Brain pericyte (primary cell): ENCODE results near the gene PYROXD2.

ENCODE experiments used
- DNase-seq: peaks from one replicate; pipeline ENCODE4 v3.0.0-alpha.2; 2012; ENCODE audit warnings: low read depth, low spot score

The PYROXD2 gene

DNA sequence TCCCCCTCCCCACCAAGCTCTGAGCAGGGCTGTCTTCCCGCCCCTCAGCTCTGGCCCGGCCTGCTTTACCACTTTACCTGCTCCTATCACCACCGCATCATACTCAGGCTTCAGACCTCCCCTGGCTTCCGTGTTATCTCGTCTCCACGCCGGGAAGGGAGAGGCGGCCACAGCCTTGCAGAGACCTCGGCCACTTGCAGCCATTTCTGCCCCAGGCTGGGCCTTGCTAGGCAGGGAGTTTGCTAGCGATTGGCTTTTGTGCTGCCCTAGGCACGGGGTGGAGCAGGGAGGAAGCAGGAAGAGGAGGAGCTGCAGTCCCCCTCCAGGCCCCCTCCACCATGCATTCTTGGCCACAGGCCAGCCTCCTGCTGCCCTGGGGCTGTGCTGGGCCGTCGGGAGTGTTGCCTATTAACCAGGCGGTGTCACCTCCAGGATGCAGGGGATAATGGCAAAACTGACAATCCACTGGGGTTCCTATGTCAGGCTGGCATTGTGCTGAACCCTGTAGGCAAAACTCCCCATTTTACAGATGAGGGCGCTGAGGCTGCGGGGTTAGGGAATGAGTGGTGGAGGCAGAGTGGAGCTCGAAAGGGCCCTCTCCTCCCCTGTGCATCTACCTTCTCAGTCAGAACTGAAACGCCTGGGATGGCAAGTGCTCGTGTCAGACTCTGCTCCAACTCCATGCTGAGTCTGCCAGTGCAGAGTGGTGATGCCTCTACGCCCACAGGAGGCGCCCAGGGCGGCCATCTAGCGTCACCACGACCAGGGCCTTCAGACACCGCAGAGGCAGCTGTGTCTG is at the start of gene PYROXD2:
PYROXD2 (minus strand) TSS at position 251 of the 799 bp plus-strand sequence; CDS start at position 204, 47 bp downstream.
- DNase-seq = peak; percentile 48

- no peak for DNase-seq
Observed at GRCh38 chr10:98463976-98464754, 49.2 kb upstream of the PYROXD2 start.

DNA sequence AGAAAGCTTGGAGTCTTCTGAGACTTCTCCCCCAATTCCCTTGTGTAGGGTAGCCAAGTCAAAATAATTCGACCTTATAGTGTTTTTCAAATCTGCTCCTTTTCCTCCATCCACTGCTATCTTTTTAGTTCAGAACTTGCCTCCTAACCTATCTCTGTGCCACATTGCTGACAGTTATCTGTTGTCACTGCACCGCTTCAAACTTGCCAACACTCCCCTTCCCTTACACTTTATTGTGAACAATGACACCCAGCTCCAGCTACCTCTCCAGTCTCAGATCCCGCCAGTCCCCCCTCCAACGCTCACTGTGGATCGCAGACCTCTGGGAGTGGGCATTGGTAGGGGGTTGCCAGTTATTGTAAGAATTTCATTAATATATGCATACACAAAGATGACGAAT is 48.0 kb upstream of the PYROXD2 start:
- DNase-seq = no peak

GRCh38 chr10:98461500-98461842 is 46.5 kb upstream of the PYROXD2 start:
- DNase-seq = no peak

- DNase-seq = peak; percentile 51
Observed at GRCh38 chr10:98460837-98461499, 46.0 kb upstream of the PYROXD2 start.

DNA sequence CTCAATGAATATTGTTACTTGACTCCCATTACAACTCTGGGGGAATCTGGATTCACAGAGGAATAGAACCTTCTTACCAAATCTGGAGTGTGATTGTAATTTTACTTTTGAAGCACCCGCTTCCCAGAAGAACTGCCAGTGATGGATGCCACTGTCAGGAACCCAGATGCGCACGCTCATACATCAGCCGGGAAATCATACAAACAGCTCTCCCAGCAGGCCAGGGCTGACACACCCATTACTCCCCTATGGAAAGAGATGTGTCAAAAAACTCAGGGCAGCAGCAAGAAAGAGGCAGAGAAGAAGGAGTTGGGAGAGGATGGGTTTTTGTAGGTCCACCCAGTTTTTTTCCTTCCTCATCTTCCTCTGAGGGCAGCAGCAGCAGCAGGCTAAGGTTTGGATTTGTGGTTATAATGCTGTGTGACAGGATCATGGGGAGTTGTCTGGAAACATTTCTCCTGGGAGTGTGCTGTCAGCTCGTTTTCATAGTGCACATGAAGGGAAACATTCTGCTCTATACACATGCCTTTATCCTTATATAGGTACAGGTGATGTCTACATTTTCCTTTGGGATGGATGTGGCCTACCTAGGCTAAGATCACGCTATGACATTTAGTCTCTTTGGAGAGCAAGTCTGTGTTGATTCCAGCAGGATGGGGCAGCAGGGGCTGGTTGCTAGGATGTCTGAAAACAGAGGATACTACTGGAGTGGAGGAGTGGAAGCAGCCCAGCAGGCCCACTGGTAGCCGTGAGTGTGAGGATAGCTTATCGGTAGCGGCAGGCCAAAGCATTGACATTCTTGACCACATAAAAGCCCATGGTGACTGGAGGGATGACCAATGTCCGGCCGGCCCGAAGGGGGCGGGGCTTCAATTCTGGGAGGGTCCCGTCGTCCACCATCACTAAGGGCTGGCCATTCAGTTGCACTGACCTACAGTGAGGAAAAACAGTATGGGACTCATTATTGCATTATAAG is 44.1 kb upstream of the PYROXD2 start:
- no peak for DNase-seq

DNA sequence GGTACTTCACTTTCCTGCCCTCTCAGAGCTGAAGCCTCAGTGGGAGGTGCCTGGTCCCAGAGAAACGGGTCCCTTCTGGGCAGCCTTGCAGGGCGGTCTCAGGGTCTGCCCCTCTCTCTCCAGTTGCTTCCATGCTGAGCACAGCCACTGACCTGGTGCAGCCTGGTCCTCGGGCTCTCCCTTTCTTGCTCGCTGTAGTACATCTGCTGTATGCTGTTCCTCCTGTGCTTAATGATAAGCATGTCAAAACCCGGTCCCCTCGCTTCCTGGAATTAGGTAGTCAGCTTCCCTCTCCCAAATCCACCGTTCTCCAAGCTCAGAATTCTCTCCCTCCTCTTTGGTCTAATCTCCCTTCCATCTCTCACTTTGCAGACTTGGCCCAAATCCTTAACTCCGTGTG is 42.7 kb upstream of the PYROXD2 start:
- no peak for DNase-seq

DNA sequence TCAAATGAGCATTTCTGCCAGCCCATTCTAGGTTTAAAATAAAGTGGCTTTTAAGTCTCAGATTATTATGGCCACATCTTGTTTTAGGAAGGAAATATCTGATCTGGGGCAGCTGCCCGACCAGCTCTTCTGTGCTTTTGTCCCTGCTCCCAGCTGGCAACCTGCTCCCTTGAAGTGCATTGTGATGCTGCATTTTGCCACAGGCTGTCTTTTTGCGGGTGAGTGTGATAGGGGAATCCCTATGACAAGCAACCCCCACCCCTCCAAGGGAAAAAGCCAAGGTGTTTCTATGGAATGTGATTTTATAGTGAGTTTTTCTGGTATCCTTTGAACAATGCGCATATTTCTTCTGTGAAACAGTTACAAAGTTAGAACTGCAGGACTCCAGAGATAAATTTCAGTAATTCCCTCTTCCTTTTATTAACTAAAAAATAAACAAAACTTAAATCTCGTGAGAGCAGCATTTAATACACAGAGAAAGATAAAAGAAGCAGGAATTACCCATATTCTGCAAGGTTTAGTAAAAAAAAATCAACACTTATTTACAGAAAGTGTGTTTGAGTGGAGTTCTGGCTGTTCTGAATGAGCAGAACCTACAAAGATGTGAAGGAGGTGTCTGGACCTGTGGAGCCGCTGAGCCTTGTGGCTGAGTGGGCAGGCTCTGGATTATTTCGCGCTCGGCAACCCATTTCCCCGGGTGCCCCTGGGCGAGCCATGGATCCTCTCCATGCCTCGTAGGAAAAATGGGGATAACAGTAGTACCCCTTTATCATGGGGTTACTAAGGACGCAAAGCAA is 41.9 kb upstream of the PYROXD2 start:
- DNase-seq = no peak

- DNase-seq = no peak
Observed at GRCh38 chr10:98456043-98456570, 41.1 kb upstream of the PYROXD2 start.

DNA sequence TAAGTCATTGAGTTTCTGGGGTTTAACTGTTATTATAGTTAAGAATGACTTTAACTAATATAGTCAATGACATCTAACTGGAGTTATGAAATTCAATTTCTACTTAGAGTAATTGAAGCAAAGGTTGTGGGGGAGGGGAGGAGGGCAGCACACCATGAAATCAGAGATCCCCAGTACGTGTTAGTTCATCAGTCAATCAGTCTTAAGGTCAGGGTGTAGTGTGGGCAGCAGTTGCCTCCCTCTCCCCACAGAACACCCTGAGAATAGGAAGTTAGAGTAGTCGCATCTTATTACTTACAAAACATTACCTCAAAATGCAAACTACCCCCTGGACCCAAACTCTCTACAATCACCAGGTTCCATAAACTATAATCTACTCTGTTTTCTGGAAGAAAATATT is 38.7 kb upstream of the PYROXD2 start:
- DNase-seq = no peak

- no peak for DNase-seq
Observed at GRCh38 chr10:98450618-98451017, 35.6 kb upstream of the PYROXD2 start.

DNA sequence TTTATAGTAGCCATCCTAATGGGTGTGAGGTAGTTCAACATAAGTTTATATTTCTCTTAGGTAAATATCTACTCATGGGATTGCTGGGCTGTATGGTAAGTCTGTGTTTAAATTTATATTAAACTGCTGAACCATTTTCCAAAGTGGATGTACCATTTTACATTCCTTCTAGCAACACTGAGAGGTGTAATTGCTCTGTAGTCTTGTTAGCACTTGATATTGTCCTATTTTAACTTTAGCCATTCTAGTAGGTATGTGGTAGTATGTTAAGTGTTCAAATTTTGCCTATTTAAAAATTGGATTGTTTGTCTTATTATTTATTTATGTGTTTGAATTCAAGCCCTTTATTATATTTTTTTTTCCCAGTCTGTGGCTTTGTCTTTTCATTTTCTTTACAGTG is 34.3 kb upstream of the PYROXD2 start:
- no peak for DNase-seq

DNA sequence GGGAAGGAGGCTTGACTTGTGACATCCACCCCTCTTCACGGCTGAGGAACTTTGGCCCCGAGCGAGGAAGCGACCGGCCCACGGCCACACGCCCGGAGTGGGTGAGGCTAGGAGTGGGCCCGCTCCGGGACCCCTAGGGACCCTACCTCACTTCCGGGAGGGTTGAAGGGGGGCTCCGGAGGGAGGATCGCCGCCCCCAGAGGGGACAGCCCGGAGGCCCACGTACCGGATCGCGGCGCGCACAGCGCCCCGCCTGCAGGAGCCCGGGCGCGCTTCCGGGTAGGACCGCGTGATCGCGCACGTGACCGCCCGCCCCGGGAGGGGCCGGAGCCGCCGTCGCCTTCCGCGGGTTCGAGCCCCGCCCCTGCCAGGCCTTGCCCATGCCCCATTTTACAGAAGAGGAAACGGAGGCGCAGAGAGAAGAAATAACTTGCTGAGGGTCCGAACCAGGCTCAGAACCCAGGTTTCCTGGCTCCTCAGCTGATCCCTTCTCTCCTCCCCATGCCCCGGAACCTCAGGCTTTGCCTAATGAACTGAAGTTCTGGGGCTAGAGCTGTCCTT is 31.8 kb upstream of the PYROXD2 start, which contains the start of gene HPS1:
HPS1 (minus strand) TSS at position 275 of the 561 bp plus-strand sequence. CDS start 3,695 bp downstream, outside the sequence.
- no peak for DNase-seq

- no peak for DNase-seq
Observed at GRCh38 chr10:98446151-98446660, 31.2 kb upstream of the PYROXD2 start.

- DNase-seq = no peak
Observed at GRCh38 chr10:98445200-98445812, 30.3 kb upstream of the PYROXD2 start.

DNA sequence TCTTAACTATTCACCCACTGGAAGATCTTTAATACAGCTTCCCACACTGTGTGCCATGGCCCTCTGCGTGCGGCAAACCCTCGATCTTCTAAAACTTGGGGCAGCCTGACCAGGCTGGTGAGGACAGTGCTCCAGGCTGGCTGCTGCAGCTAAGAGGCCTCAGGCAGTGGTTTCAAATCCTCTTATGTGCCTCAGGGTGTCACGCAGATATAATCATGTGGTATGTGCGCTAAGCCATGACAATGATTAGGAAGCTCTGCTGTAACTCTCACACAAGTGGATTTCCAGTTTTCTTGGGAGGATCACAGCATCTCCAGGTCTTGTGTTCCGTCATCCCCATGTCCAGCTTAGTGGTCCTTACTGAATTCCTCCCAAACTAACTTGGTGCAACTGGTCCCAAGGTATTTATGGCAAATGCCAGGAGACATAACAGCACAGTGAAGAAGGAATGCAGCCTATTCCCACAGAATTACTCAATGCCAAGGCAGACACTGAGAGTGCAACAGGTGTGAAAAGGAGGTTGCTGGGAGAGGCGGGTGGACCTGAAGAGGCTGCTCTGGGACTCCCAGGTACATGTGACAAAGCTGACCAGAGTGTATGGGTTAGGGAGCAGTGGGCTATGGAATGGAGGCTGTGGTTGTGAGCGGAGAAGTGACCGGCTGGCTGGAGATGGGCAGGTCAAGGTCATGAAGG is 29.5 kb upstream of the PYROXD2 start:
- no peak for DNase-seq

DNA sequence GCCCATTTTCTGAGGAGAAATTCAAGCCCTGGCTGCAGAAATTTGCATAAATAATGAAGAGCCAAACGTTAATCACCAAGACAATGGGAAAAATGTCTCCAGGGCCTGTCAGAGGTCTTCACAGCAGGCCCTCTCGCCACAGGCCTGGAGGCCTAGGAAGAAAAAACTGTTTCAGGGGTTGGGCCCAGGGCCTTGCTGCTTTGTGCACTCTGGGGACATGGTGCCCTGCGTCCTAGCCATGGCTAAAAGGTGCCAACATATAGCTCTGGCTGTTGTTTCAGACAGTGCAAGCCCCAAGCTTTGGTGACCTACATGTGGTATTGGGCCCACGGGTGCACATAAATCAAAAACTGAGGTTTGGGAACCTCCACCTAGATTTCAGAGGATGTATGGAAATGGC is 23.7 kb upstream of the PYROXD2 start:
- no peak for DNase-seq

DNA sequence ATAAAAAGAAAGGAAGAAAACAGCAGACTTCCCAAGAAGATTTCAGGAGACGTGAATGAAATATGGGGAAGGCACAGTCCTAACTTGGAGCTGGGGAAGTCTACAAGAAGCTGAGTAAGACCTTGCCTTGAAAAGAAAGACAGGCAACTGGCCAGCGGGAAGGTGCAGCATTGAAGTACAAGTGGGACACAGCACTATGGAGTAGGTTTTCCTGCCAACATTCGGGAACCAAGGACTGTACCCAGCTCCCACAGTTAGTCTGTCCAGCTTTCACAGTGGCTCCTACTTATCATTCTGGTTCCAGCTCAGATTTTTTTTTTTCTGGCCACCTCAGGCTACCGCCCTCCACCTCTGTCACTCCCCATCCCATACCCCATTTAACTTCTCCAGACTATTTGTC is 21.7 kb upstream of the PYROXD2 start:
- no peak for DNase-seq
